HepG2 (cell line): ENCODE results near the gene C14orf93. TPM values are rescaled to one million over a fixed set of nuclear protein-coding genes. Genes with fewer than 3 reads are reported as not detected.

Experiments
- ATF5 ChIP-seq: sonication (generic); formaldehyde crosslinking; IDR thresholded peaks from 2 replicates; pipeline ENCODE4 v1.4.0; 2020; ENCODE audit warnings: mild to moderate bottlenecking, low read depth, missing genetic modification reagents
- ATF7-NPFF ChIP-seq: sonication (generic); formaldehyde crosslinking; IDR thresholded peaks from 2 replicates; pipeline ENCODE4 v1.8.1; 2023; ENCODE audit warnings: mild to moderate bottlenecking, low read depth, missing genetic modification reagents, moderate library complexity
- BRF2 ChIP-seq: sonication (generic); formaldehyde crosslinking; IDR thresholded peaks from 2 replicates; pipeline ENCODE4 v1.8.1; 2022; ENCODE audit warnings: mild to moderate bottlenecking, missing genetic modification reagents
- ELK4 ChIP-seq: sonication (generic); formaldehyde crosslinking; IDR thresholded peaks from 2 replicates; pipeline ENCODE4 v1.9.0; 2021; ENCODE audit warnings: missing genetic modification reagents, borderline replicate concordance
- FOXO4 ChIP-seq: sonication (generic); formaldehyde crosslinking; conservative IDR thresholded peaks from 2 replicates; pipeline ENCODE4 v1.8.1; 2023; ENCODE audit warnings: missing genetic modification reagents
- GABPA ChIP-seq, 2 experiments: IDR thresholded peaks; 2 replicates each; pipeline ENCODE4 v1.6.1; 2011 to 2016; ENCODE audit warnings: low read depth in 2 of 2, low read length in 1 of 2, missing biosample characterization in 1 of 2, missing genetic modification characterization in 1 of 2
- HINFP ChIP-seq: sonication (generic); formaldehyde crosslinking; IDR thresholded peaks from 2 replicates; pipeline ENCODE4 v1.4.0; 2020; ENCODE audit warnings: low read depth, mild to moderate bottlenecking, missing genetic modification reagents
- IKZF1 ChIP-seq: fragments of 450-650 bp; IDR thresholded peaks from 2 replicates; pipeline ENCODE4 v1.7.1; 2016
- IKZF5 ChIP-seq: IDR thresholded peaks from 2 replicates; pipeline ENCODE4 v1.6.1; 2018; ENCODE audit warnings: missing genetic modification reagents, mild to moderate bottlenecking, missing compliant biosample characterization
- KLF6 ChIP-seq: IDR thresholded peaks from 2 replicates; pipeline ENCODE4 v1.8.0; 2016; ENCODE audit warnings: missing biosample characterization, missing genetic modification reagents
- SCMH1 ChIP-seq: sonication (generic); formaldehyde crosslinking; IDR thresholded peaks from 2 replicates; pipeline ENCODE4 v1.9.0; 2021; ENCODE audit warnings: missing genetic modification reagents, mild to moderate bottlenecking, borderline replicate concordance
- THRA ChIP-seq: sonication (generic); formaldehyde crosslinking; IDR thresholded peaks from 2 replicates; pipeline ENCODE4 v1.4.0; 2020; ENCODE audit warnings: missing genetic modification reagents, borderline replicate concordance
- TOE1 ChIP-seq: sonication (generic); formaldehyde crosslinking; IDR thresholded peaks from 2 replicates; pipeline ENCODE4 v1.4.0; 2020; ENCODE audit warnings: mild to moderate bottlenecking, missing genetic modification reagents
- ZMAT3 ChIP-seq: sonication (generic); formaldehyde crosslinking; conservative IDR thresholded peaks from 2 replicates; pipeline ENCODE4 v1.7.0; 2021; ENCODE audit warnings: missing genetic modification reagents
- ZNF101 ChIP-seq: sonication (generic); formaldehyde crosslinking; IDR thresholded peaks from 2 replicates; pipeline ENCODE4 v1.4.0; 2020; ENCODE audit warnings: mild to moderate bottlenecking, low read depth, missing genetic modification reagents, borderline replicate concordance
- ZNF12 ChIP-seq: sonication (generic); formaldehyde crosslinking; IDR thresholded peaks from 2 replicates; pipeline ENCODE4 v1.5.0; 2020; ENCODE audit warnings: missing genetic modification reagents
- ZNF598 ChIP-seq: sonication (generic); formaldehyde crosslinking; IDR thresholded peaks from 2 replicates; pipeline ENCODE4 v1.5.1; 2020; ENCODE audit warnings: mild to moderate bottlenecking, missing genetic modification reagents, borderline replicate concordance
- ZNF75D ChIP-seq: sonication (generic); formaldehyde crosslinking; IDR thresholded peaks from 2 replicates; pipeline ENCODE4 v1.8.1; 2023; ENCODE audit warnings: missing genetic modification reagents, mild to moderate bottlenecking, borderline replicate concordance
- ZNF780A ChIP-seq: sonication (generic); formaldehyde crosslinking; IDR thresholded peaks from 2 replicates; pipeline ENCODE4 v1.8.0; 2022; ENCODE audit warnings: mild to moderate bottlenecking, missing genetic modification reagents, moderate library complexity
- polyA plus RNA-seq, 8 experiments: library from polyadenylated mRNA; depleted of rRNA in 3 of 8; stranded (reverse) in 7 of 8; unstranded in 1 of 8; fragments of >200 nt; fragmentation: Illumina TruSeq in 4 of 8; extraction: Trizol in 4 of 8; gene quantifications; 2 replicates each; pipeline versions ENCODE4 v1.2.1 to v1.2.3, GENCODE V29; 2011 to 2016; ENCODE audit warnings: low read depth in 4 of 8, missing spikeins in 1 of 8, mixed read lengths in 1 of 8; ENCODE audit not compliant: insufficient read depth in 1 of 8
- total RNA-seq, 5 experiments: library from RNA; depleted of rRNA; stranded (reverse); fragments of >200 nt; fragmentation: Illumina TruSeq; extraction: Trizol; gene quantifications; 2 replicates each; pipeline ENCODE4 v1.2.3, GENCODE V29; 2016; ENCODE audit warnings: low read depth in 1 of 5

Gene C14orf93
- total and polyA plus RNA-seq, 2 of the 13 experiments (the other 11 are each of a cell fraction or from before 2014, with no cell fraction given), result 11.4 to 22.5 TPM

GRCh38 chr14:23006544-23007419 lies 3.2 kb downstream of the C14orf93 start (continued):
- TF ChIP-seq ZNF598 (CRISPR knock-in tag), result peak; percentile 100
- no peak for TF ChIP-seq GABPA (IDR thresholded peaks at IDR 0.05; ENCODE audit: low read depth, low read length)
- no peak for TF ChIP-seq GABPA (CRISPR knock-in tag; IDR thresholded peaks at IDR 0.05; ENCODE audit: low read depth)
- TF ChIP-seq BRF2 (CRISPR knock-in tag), result peak; percentile 95; the same call in 1 of the 2 replicates
- peak; percentile 78 for TF ChIP-seq ELK4 (CRISPR knock-in tag)
- peak; percentile 94 for TF ChIP-seq THRA (CRISPR knock-in tag)
- TF ChIP-seq SCMH1 (CRISPR knock-in tag), result no peak
- TF ChIP-seq ZNF780A, result peak; percentile 99
- TF ChIP-seq ZMAT3, result peak; percentile 99
- peak; percentile 98 for TF ChIP-seq ATF7-NPFF (CRISPR knock-in tag)
- TF ChIP-seq ZNF101 (CRISPR knock-in tag), result peak; percentile 23; the same call in 1 of the 2 replicates
- peak; percentile 78; the same call in 1 of the 2 replicates for TF ChIP-seq TOE1
- TF ChIP-seq HINFP (CRISPR knock-in tag), result peak; percentile 92
- TF ChIP-seq ZNF12 (CRISPR knock-in tag), result peak; percentile 85
- no peak for TF ChIP-seq ZNF75D (CRISPR knock-in tag)
- TF ChIP-seq KLF6, result peak; percentile 99
- peak; percentile 97 for TF ChIP-seq ATF5
- no peak for TF ChIP-seq IKZF1
- no peak; the same call in 1 of the 2 replicates for TF ChIP-seq FOXO4 (CRISPR knock-in tag)
- TF ChIP-seq IKZF5 (CRISPR knock-in tag), result peak; percentile 99
